Retinal pigment epithelial cell (primary cell): ENCODE measurements around the gene ELMO2.

ENCODE experiments used
- DNase-seq: peaks from one replicate; pipeline ENCODE4 v3.0.0-alpha.2; 2010; ENCODE audit warnings: low read depth
- H3K4me3 ChIP-seq: 2 replicates; pipeline ENCODE4 v1.5.1; 2011; ENCODE audit warnings: mild to moderate bottlenecking, low read length, control low read depth, moderate library complexity
- CTCF ChIP-seq: conservative IDR thresholded peaks from 2 replicates; pipeline ENCODE4 v1.5.1; 2011; ENCODE audit warnings: low read depth, low read length, control low read depth, inconsistent platforms

Gene ELMO2

GRCh38 chr20:46378412-46379009 lies 27.9 kb downstream of the ELMO2 start:
- DNase-seq = no peak
- no peak overlapping the region for H3K4me3 ChIP-seq

GRCh38 chr20:46377518-46377917 lies 28.9 kb downstream of the ELMO2 start:
- no peak overlapping the region for H3K4me3 ChIP-seq
- no peak for TF ChIP-seq CTCF
- no peak for DNase-seq

More at GRCh38 chr20:46378412-46379009, 27.9 kb downstream of the ELMO2 start:
- no peak for TF ChIP-seq CTCF

- no peak for DNase-seq
- no peak for TF ChIP-seq CTCF
- no peak overlapping the region for H3K4me3 ChIP-seq
These were observed 30.1 kb downstream of the ELMO2 start for GRCh38 chr20:46376196-46376785.

- H3K4me3 ChIP-seq = no peak overlapping the region
- no peak for DNase-seq
- no peak for TF ChIP-seq CTCF
These were observed 30.6 kb downstream of the ELMO2 start for GRCh38 chr20:46375771-46376170.

GRCh38 chr20:46374383-46374782 lies 32.0 kb downstream of the ELMO2 start:
- H3K4me3 ChIP-seq = no peak overlapping the region
- DNase-seq = no peak
- TF ChIP-seq CTCF = no peak

GRCh38 chr20:46371656-46372055 lies 34.8 kb downstream of the ELMO2 start:
- TF ChIP-seq CTCF = no peak
- no peak overlapping the region for H3K4me3 ChIP-seq
- no peak for DNase-seq

- no peak overlapping the region for H3K4me3 ChIP-seq
- TF ChIP-seq CTCF = no peak
- no peak for DNase-seq
These were observed 37.5 kb downstream of the ELMO2 start for GRCh38 chr20:46368902-46369268.
